Upper lobe of left lung (tissue), 4 donors: ENCODE results near the gene CAMK4.

Source experiments
- CTCF ChIP-seq, 6 experiments: fragments of 450-650 bp in 4 of 6; fragments of 200-600 bp in 2 of 6; sonication (generic) in 2 of 6; IDR thresholded peaks; one replicate each; pipeline ENCODE4 v1.5.1; 2016 to 2019; ENCODE audit warnings: antibody characterized with exemption in 6 of 6
- EP300 ChIP-seq, 4 donors: sonication (generic); formaldehyde crosslinking; IDR thresholded peaks; one replicate each; pipeline ENCODE4 v1.5.1; 2017; ENCODE audit warnings: antibody characterized with exemption in 4 of 4, control low read depth in 2 of 4
- POLR2A ChIP-seq, 4 donors: fragments of 450-650 bp; IDR thresholded peaks; one replicate each; pipeline ENCODE4 v1.5.1; 2016 to 2017; ENCODE audit warnings: antibody characterized with exemption in 4 of 4, mild to moderate bottlenecking in 2 of 4
- POLR2AphosphoS5 ChIP-seq, 2 donors: sonication (generic); formaldehyde crosslinking; IDR thresholded peaks; one replicate each; pipeline ENCODE4 v1.5.1; 2017; ENCODE audit warnings: antibody characterized with exemption in 2 of 2

- TF ChIP-seq CTCF (IDR thresholded peaks at IDR 0.05) (no peak), EP300 (IDR thresholded peaks at IDR 0.05) (no peak), POLR2A (IDR thresholded peaks at IDR 0.05) (no peak), POLR2AphosphoS5 (IDR thresholded peaks at IDR 0.05) (no peak)
Observed at GRCh38 chr5:111259636-111260035, 35.5 kb downstream of the CAMK4 start.
